Measurements from ENCODE around the gene TMEM263. TPM values are rescaled to one million over a fixed set of nuclear protein-coding genes. Genes with fewer than 3 reads are reported as not detected.

TMEM263 gene
- total and polyA plus RNA-seq, 4 experiments from 2014 or later, result 28.4 to 32.9 (median 30.6) TPM

DNA sequence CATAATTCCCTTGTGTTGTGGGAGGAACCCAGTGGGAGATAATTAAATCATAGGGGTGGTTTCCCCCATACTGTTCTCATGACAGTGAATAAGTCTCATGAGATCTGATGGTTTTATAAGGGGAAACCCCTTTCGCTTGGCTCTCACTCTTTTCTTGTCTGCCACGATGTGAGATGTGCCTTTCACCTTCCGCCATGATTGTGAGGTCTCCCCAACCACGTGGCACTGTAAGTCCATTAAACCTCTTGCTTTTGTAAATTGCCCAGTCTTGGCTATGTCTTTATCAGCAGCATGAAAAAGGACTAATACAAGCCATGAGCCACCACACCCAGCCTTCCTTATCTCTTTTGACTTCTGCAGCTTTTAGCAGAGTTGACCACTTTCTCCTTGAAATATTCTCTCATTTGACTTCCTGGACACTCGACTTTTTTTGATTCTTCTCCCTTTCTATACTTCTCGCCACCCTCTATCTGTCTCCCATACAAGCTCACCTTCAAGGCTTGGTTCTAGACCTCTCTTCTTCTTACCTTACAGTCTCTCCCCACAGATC lies 29.0 kb downstream of the TMEM263 start:
- Histone ChIP-seq H3K27ac (ENCODE audit: low read depth, low read length) (no peak overlapping the region), H3K4me1 (ENCODE audit: insufficient read depth, low read length) (peaks cover 29% of the 10 kb centered on the region), H3K36me3 (ENCODE audit: insufficient read depth, low read length) (peaks cover 3% of the 10 kb centered on the region), H3K9me3 (ENCODE audit: control insufficient read depth in 1 of 2, low read length in 2 of 2) (no peaks in the 10 kb centered on the region), H3K4me3 (ENCODE audit: low read length in 2 of 2) (no peak overlapping the region), H3K27me3 (ENCODE audit: insufficient read depth, low read length) (no peaks in the 10 kb centered on the region)
- Mint-ChIP-seq H3K4me1 (peaks cover 30 to 49% (median 36%) of the 10 kb centered on the region in 4 donors), H3K27ac (peak overlapping the region in 5 of 7 donors; percentile 4 to 81 (median 15)), H3K9me3 (peaks cover 0 to 3% (median 0%) of the 10 kb centered on the region in 8 donors), H3K36me3 (peaks cover 7 to 16% of the 10 kb centered on the region in 2 donors), H3K4me3 (peak overlapping the region in 3 of 8 donors; percentile 0 to 32 (median 5)), H3K27me3 (no peaks in the 10 kb centered on the region)
- intact Hi-C loops (cut with micrococcal nuclease), result no loop called here
- DNase-seq, result no peak
- CTCF ChIA-PET (ENCODE audit: partially characterized antibody), result no interaction called here
- POLR2A ChIA-PET (ENCODE audit: partially characterized antibody), result interaction anchor here (1.5 to 1.6 kb wide), 2 partner anchors 24 to 28 kb away, joined by 4 to 5 read pairs; no protein-coding TSS in a partner anchor

DNA sequence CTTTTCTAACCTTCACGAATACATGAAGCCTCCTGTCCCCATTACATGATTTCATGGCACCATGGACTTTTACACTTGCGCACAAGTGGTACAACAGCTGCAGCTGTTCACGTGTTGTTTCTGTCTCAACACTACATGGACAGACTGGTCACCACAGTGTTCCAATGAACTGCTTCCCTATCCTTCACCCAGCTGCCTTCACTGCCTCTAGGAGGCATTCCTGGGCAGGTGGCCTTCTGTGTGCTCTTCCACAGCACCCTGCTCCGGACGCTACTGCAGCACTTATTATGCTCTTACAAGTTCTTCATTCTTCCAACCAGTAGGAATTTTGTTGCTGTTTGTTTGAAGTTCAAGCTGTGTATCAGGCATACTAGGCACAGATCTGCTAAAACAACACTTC lies 29.8 kb downstream of the TMEM263 start:
- no peak overlapping the region for H3K4me3 ChIP-seq (ENCODE audit: low read length in 2 of 2)
- H3K27me3 ChIP-seq (ENCODE audit: insufficient read depth, low read length), result no peaks in the 10 kb centered on the region
- DNase-seq, result no peak
- Mint-ChIP-seq H3K27ac (peak overlapping the region in 2 of 7 donors; percentile 15 to 80), H3K27me3 (no peaks in the 10 kb centered on the region), H3K9me3 (peaks cover 0 to 3% (median 0%) of the 10 kb centered on the region in 8 donors), H3K36me3 (peaks cover 7 to 16% of the 10 kb centered on the region in 2 donors), H3K4me3 (peak overlapping the region in 6 of 8 donors; percentile 95 to 97 (median 96)), H3K4me1 (peaks cover 30 to 49% (median 36%) of the 10 kb centered on the region in 4 donors)
- POLR2A ChIA-PET (ENCODE audit: partially characterized antibody), result interaction anchor here (1.5 to 1.6 kb wide), 2 partner anchors 25 to 29 kb away, joined by 4 to 5 read pairs; no protein-coding TSS in a partner anchor
- H3K36me3 ChIP-seq (ENCODE audit: insufficient read depth, low read length), result peaks cover 3% of the 10 kb centered on the region
- H3K27ac ChIP-seq (ENCODE audit: low read depth, low read length), result no peak overlapping the region
- CTCF ChIA-PET (ENCODE audit: partially characterized antibody), result no interaction called here
- intact Hi-C loops (cut with micrococcal nuclease), result no loop called here
- no peaks in the 10 kb centered on the region for H3K9me3 ChIP-seq (ENCODE audit: control insufficient read depth in 1 of 2, low read length in 2 of 2)
- H3K4me1 ChIP-seq (ENCODE audit: insufficient read depth, low read length), result peaks cover 29% of the 10 kb centered on the region

DNA sequence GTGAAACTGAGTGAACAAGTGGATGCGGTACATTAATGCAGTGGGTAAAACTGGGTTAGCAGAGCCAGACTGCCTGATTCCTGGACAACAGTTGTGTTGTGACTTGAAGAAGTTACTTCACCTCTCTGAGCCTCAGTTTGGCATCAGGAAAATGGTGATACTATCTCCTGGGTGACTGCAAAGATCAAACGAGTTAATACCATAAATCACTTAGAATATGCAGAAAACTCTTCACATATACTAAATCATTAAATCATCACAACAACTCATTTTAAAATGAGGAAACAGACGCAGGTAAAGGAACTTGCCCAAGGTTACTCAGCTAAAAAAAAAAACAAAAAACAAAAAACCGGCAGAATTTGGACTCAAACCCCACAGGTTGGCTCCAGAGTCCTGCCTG lies 30.4 kb downstream of the TMEM263 start:
- Mint-ChIP-seq H3K27me3 (no peaks in the 10 kb centered on the region), H3K9me3 (peaks cover 0 to 3% (median 0%) of the 10 kb centered on the region in 8 donors), H3K4me3 (peak overlapping the region; percentile 95 to 97 (median 96)), H3K36me3 (peaks cover 7 to 16% of the 10 kb centered on the region in 2 donors), H3K4me1 (peaks cover 30 to 49% (median 36%) of the 10 kb centered on the region in 4 donors), H3K27ac (peak overlapping the region in 6 of 7 donors; percentile 86 to 96 (median 94))
- Histone ChIP-seq H3K27me3 (ENCODE audit: insufficient read depth, low read length) (no peaks in the 10 kb centered on the region), H3K9me3 (ENCODE audit: control insufficient read depth in 1 of 2, low read length in 2 of 2) (no peaks in the 10 kb centered on the region), H3K4me3 (ENCODE audit: low read length in 2 of 2) (peak overlapping the region; percentile 63 to 77), H3K36me3 (ENCODE audit: insufficient read depth, low read length) (peaks cover 3% of the 10 kb centered on the region), H3K27ac (ENCODE audit: low read depth, low read length) (peak overlapping the region; percentile 87), H3K4me1 (ENCODE audit: insufficient read depth, low read length) (peaks cover 29% of the 10 kb centered on the region)
- ChIA-PET POLR2A (ENCODE audit: partially characterized antibody) (interaction anchor here (0.9 to 2.9 kb wide), 8 partner anchors 8 to 334 kb away, joined by 3 to 24 read pairs (median 4); partner anchors contain the start of gene TMEM263), CTCF (ENCODE audit: partially characterized antibody) (interaction anchor here (1.9 kb wide), 1 partner anchor 106 kb away, joined by 6 read pairs; no protein-coding TSS in a partner anchor)
- no peak for DNase-seq
- intact Hi-C loops (cut with micrococcal nuclease), result no loop called here

DNA sequence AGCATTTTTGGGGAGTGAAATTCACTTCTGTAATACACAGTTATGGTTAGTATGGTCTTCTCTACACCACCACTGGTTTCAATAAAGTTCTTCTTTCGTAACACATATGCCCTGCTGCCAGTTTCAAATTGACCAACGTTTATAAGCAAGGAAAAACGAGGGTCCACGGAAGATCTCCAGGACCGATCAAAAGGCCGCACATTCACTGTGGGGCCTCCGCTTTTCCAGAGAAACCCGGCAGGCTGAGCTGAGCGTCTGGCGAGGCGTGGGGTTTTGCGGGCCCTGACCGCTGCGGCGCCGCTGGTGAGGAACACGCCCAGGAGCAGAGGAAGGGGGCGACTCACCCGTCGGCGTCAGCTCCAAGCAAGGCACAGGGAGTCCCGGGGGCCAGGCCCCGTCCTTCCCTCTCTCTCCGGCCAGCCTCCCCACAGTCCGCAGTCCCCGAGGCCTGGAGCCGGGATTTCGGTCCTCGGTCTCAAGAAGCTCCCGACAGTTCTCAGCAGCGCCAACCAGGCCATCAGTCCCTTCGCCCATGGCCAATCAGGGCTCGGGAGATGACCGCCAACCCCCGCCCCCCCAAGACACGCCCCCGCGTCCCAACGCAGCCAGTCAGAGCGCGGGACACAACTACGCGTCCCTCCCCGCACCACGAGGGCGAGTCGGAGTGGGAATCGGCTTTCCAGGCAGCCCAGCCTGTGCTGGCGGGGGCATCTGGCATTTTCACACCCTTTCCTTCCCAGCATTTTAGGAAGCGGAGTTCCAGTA lies 31.1 kb downstream of the TMEM263 start, which contains the start of gene MTERF2:
TSS of gene MTERF2 (minus strand) at position 522 of the 765 bp plus-strand sequence. CDS start 8,432 bp downstream, outside the sequence.
- intact Hi-C loops (cut with micrococcal nuclease), result loop anchor here (1.0 kb wide), 1 partner anchor 31 kb away; no protein-coding TSS in a partner anchor
- Histone ChIP-seq H3K27ac (ENCODE audit: low read depth, low read length) (peak within 1 kb of the TSS; percentile 87), H3K4me3 (ENCODE audit: low read length in 2 of 2) (peak within 1 kb of the TSS; percentile 63 to 77), H3K27me3 (ENCODE audit: insufficient read depth, low read length) (no peaks in the 10 kb centered on the region), H3K36me3 (ENCODE audit: insufficient read depth, low read length) (peaks cover 3% of the 10 kb centered on the region), H3K9me3 (ENCODE audit: control insufficient read depth in 1 of 2, low read length in 2 of 2) (no peaks in the 10 kb centered on the region), H3K4me1 (ENCODE audit: insufficient read depth, low read length) (peaks cover 29% of the 10 kb centered on the region)
- POLR2A ChIA-PET (ENCODE audit: partially characterized antibody), result interaction anchor here (0.8 to 2.9 kb wide), 11 partner anchors 9 to 629 kb away, joined by 3 to 24 read pairs (median 3); partner anchors contain the start of genes POLR3B and TMEM263
- DNase-seq, result peak; percentile 68 to 83 (median 72)
- Mint-ChIP-seq H3K9me3 (peaks cover 0 to 3% (median 0%) of the 10 kb centered on the region in 8 donors), H3K4me1 (peaks cover 30 to 49% (median 36%) of the 10 kb centered on the region in 4 donors), H3K27me3 (no peaks in the 10 kb centered on the region), H3K4me3 (peak within 1 kb of the TSS; percentile 95 to 97 (median 96)), H3K27ac (peak within 1 kb of the TSS; percentile 86 to 96 (median 94)), H3K36me3 (peaks cover 7 to 16% of the 10 kb centered on the region in 2 donors)
- CTCF ChIA-PET (ENCODE audit: partially characterized antibody), result interaction anchor here (1.9 kb wide), 1 partner anchor 105 kb away, joined by 6 read pairs; no protein-coding TSS in a partner anchor

DNA sequence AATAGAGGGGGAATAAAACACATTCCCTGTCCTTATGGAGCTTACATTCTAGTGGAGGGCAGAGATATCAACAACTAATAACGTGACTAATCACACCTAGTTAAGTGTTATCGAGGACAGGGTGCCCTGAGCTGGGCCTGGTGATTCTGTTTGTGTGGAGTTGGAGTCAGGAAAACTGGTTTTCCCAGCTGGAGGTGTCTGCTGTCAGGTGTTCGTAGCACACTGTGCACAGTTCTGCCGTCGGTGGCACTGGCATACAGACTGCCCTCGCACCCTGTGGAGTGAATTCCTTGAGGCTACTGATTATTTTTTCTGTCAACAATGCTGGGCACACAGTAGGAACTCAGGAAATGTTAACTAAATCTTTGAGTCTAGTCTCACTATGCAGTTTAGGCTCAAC lies 32.1 kb downstream of the TMEM263 start:
- peaks cover 3% of the 10 kb centered on the region for H3K36me3 ChIP-seq (ENCODE audit: insufficient read depth, low read length)
- Mint-ChIP-seq H3K36me3 (peaks cover 9 to 16% of the 10 kb centered on the region in 2 donors), H3K4me3 (peak overlapping the region; percentile 10 to 97 (median 96)), H3K4me1 (peaks cover 30 to 49% (median 36%) of the 10 kb centered on the region in 4 donors), H3K27me3 (no peaks in the 10 kb centered on the region), H3K27ac (peak overlapping the region in 2 of 7 donors; percentile 43 to 86), H3K9me3 (peaks cover 0 to 3% (median 0%) of the 10 kb centered on the region in 8 donors)
- ChIA-PET CTCF (ENCODE audit: partially characterized antibody) (interaction anchor here (1.0 to 1.9 kb wide), 2 partner anchors 32 to 104 kb away, joined by 3 to 6 read pairs; partner anchors contain the start of gene TMEM263), POLR2A (ENCODE audit: partially characterized antibody) (interaction anchor here (0.9 to 2.9 kb wide), 6 partner anchors 10 to 630 kb away, joined by 3 to 24 read pairs (median 3); partner anchors contain the start of genes POLR3B and TMEM263)
- no peaks in the 10 kb centered on the region for H3K27me3 ChIP-seq (ENCODE audit: insufficient read depth, low read length)
- intact Hi-C loops (cut with micrococcal nuclease), result loop anchor here (1.0 kb wide), 1 partner anchor 32 kb away; no protein-coding TSS in a partner anchor
- H3K27ac ChIP-seq (ENCODE audit: low read depth, low read length), result no peak overlapping the region
- no peak overlapping the region for H3K4me3 ChIP-seq (ENCODE audit: low read length in 2 of 2)
- H3K4me1 ChIP-seq (ENCODE audit: insufficient read depth, low read length), result peaks cover 29% of the 10 kb centered on the region
- DNase-seq, result no peak
- H3K9me3 ChIP-seq (ENCODE audit: control insufficient read depth in 1 of 2, low read length in 2 of 2), result no peaks in the 10 kb centered on the region

DNA sequence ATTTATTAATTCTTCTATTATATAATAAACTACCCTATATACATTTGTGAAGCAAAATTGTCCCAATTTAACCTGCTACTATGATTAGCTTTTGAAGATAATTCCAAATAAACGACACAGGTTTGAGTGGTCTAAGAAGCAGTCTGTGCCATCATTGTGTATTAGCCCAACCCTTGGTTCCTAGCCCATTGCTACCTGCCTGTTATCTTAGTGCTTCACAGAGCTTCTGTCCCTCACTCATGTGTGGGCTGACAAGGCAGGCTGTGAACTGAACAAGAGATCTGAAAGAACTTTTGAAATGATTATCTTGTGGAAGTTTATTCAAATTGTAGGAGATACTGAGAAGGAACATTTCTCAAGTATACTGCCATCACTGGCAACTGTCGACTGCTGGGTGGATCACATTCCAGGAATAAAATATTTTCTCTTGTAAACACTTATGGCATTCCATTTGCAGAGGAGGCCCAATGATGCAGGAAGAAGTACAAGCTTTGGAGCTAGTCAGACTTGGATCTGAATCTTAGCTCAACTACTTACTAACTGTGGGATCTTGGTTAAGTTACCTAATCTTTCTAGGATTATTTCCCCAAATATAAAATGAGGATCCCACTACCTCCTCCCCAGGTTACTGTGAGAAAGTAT lies 39.0 kb downstream of the TMEM263 start:
- intact Hi-C loops (cut with micrococcal nuclease), result no loop called here
- H3K4me1 Mint-ChIP-seq, result no peaks in the 10 kb centered on the region
- H3K36me3 Mint-ChIP-seq, result peaks cover 26 to 40% of the 10 kb centered on the region in 2 donors
- Histone ChIP-seq H3K4me1 (ENCODE audit: insufficient read depth, low read length) (no peaks in the 10 kb centered on the region), H3K27me3 (ENCODE audit: insufficient read depth, low read length) (no peaks in the 10 kb centered on the region), H3K36me3 (ENCODE audit: insufficient read depth, low read length) (peaks cover 7% of the 10 kb centered on the region), H3K27ac (ENCODE audit: low read depth, low read length) (no peak overlapping the region), H3K4me3 (ENCODE audit: low read length in 2 of 2) (no peak overlapping the region), H3K9me3 (ENCODE audit: control insufficient read depth in 1 of 2, low read length in 2 of 2) (no peaks in the 10 kb centered on the region)
- DNase-seq, result no peak
- no peaks in the 10 kb centered on the region for H3K9me3 Mint-ChIP-seq
- POLR2A ChIA-PET (ENCODE audit: partially characterized antibody), result interaction anchor here (0.6 to 1.3 kb wide), 2 partner anchors 38 to 41 kb away, joined by 3 to 4 read pairs; no protein-coding TSS in a partner anchor
- CTCF ChIA-PET (ENCODE audit: partially characterized antibody), result no interaction called here
- H3K27ac Mint-ChIP-seq, result peak overlapping the region in 1 of 7 donors; percentile 51
- H3K4me3 Mint-ChIP-seq, result no peak overlapping the region
- no peaks in the 10 kb centered on the region for H3K27me3 Mint-ChIP-seq

All from CD4-positive, alpha-beta memory T cell (primary cell).